Peyer's patch (tissue), 4 donors: Measurements from ENCODE around the gene NLRP13. TPM values are rescaled to one million over a fixed set of nuclear protein-coding genes. Genes with fewer than 3 reads are reported as not detected.

Experiments
- DNase-seq, 3 donors: peaks; one replicate each; pipeline ENCODE4 v3.0.0-alpha.2; 2017 to 2019
- H3K27ac ChIP-seq, 4 donors: fragments of 200-600 bp; sonication (generic); one replicate each; pipeline ENCODE4 v1.5.1; 2016 to 2019
- H3K27me3 ChIP-seq, 2 donors: fragments of 200-600 bp; sonication (generic); one replicate each; pipeline ENCODE4 v1.5.1; 2019
- H3K36me3 ChIP-seq, 3 donors: fragments of 200-600 bp; sonication (generic); one replicate each; pipeline ENCODE4 v1.5.1; 2016 to 2019
- H3K4me1 ChIP-seq, 4 donors: fragments of 200-600 bp; sonication (generic); one replicate each; pipeline ENCODE4 v1.5.1; 2016 to 2019
- H3K4me3 ChIP-seq, 4 donors: fragments of 200-600 bp; sonication (generic); 1 replicate in 3 of 4; 2 replicates in 1 of 4; pipeline ENCODE4 v1.5.1; 2016 to 2019; ENCODE audit warnings: mild to moderate bottlenecking in 1 of 4
- H3K9me3 ChIP-seq, 4 donors: fragments of 200-600 bp; sonication (generic); one replicate each; pipeline ENCODE4 v1.5.1; 2016 to 2019; ENCODE audit warnings: mild to moderate bottlenecking in 1 of 4
- CTCF ChIP-seq, 6 experiments: fragments of 450-650 bp in 4 of 6; fragments of 200-600 bp in 2 of 6; sonication (generic) in 1 of 6; IDR thresholded peaks; one replicate each; pipeline ENCODE4 v1.5.1; 2017 to 2019; ENCODE audit warnings: antibody characterized with exemption in 6 of 6, mild to moderate bottlenecking in 3 of 6, moderate library complexity in 1 of 6
- POLR2A ChIP-seq, 2 donors: fragments of 450-650 bp; IDR thresholded peaks; one replicate each; pipeline ENCODE4 v1.5.1; 2017; ENCODE audit warnings: antibody characterized with exemption in 2 of 2, mild to moderate bottlenecking in 2 of 2, moderate library complexity in 2 of 2
- total RNA-seq, 4 donors: library from RNA; depleted of rRNA; stranded (reverse); fragments of >200 nt; gene quantifications; one replicate each; pipeline ENCODE4 v1.1.0, GENCODE V29; 2016

Gene NLRP13
- total RNA-seq, 4 donors from 2014 or later: not detected

GRCh38 chr19:55912916-55913315 lies 19.2 kb downstream of the NLRP13 start:
- H3K27me3 ChIP-seq: no peaks in the 10 kb centered on the region
- DNase-seq: no peak

DNA sequence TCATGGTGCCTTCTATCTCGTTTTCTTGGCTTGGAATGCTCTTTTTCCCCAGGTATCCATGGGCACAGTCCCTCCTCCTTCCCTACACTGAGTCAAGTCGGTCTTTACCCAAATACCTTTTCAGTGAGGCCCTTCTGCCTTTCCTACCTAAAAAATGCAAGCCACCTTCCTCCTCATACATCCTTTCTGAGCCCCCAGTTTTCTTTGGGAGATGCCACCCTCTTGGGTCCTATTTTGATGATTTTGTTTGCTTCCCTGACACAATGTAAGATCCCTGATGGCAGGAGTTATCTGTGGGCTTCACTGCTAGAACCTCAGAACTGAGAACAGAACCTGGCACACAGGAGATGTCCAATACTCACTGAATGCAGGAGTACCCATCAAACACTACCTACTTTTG lies 22.3 kb downstream of the NLRP13 start:
- H3K4me3 ChIP-seq: no peak overlapping the region
- TF ChIP-seq POLR2A (IDR thresholded peaks at IDR 0.05) (no peak), CTCF (IDR thresholded peaks at IDR 0.05) (no peak)
- DNase-seq: no peak
- no peaks in the 10 kb centered on the region for H3K4me1 ChIP-seq
- H3K27ac ChIP-seq: no peak overlapping the region
- no peaks in the 10 kb centered on the region for H3K27me3 ChIP-seq
- no peaks in the 10 kb centered on the region for H3K9me3 ChIP-seq
- no peaks in the 10 kb centered on the region for H3K36me3 ChIP-seq

More at GRCh38 chr19:55912916-55913315, 19.2 kb downstream of the NLRP13 start:
- Histone ChIP-seq H3K27ac (no peak overlapping the region), H3K9me3 (peaks cover 0 to 3% (median 0%) of the 10 kb centered on the region in 4 donors), H3K36me3 (no peaks in the 10 kb centered on the region), H3K4me3 (no peak overlapping the region), H3K4me1 (no peaks in the 10 kb centered on the region)
- no peak for TF ChIP-seq POLR2A (IDR thresholded peaks at IDR 0.05)
- TF ChIP-seq CTCF (IDR thresholded peaks at IDR 0.05): no peak

GRCh38 chr19:55907746-55908145 lies 24.4 kb downstream of the NLRP13 start:
- DNase-seq: no peak
- H3K27ac ChIP-seq: no peak overlapping the region
- no peaks in the 10 kb centered on the region for H3K27me3 ChIP-seq

DNA sequence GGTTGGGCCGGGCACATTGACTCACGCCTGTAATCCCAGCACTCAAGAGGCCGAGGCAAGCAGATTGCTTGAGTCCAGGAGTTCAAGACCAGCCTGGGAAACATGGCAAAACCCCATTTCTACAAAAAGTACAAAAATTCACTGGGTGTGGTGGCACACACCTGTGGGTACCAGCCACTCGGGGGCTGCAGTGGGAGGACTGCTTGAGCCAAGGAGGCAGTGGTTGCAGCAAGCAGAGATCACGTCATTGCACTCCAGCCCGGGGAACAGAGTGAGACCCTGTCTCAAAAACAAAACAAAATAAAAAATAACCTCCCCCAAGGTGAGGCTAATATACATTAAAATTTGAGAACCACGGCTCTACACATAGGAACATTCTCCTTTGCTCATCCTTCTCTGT lies 24.9 kb downstream of the NLRP13 start:
- H3K27me3 ChIP-seq: no peaks in the 10 kb centered on the region
- no peak for DNase-seq
- H3K9me3 ChIP-seq: no peaks in the 10 kb centered on the region
- H3K27ac ChIP-seq: no peak overlapping the region
- no peak for TF ChIP-seq CTCF (IDR thresholded peaks at IDR 0.05)
- no peak for TF ChIP-seq POLR2A (IDR thresholded peaks at IDR 0.05)
- no peaks in the 10 kb centered on the region for H3K36me3 ChIP-seq
- H3K4me3 ChIP-seq: no peak overlapping the region
- no peaks in the 10 kb centered on the region for H3K4me1 ChIP-seq

More at GRCh38 chr19:55907746-55908145, 24.4 kb downstream of the NLRP13 start:
- H3K36me3 ChIP-seq: no peaks in the 10 kb centered on the region
- no peak overlapping the region for H3K4me3 ChIP-seq
- H3K9me3 ChIP-seq: no peaks in the 10 kb centered on the region
- no peak for TF ChIP-seq CTCF (IDR thresholded peaks at IDR 0.05)
- TF ChIP-seq POLR2A (IDR thresholded peaks at IDR 0.05): no peak
- no peaks in the 10 kb centered on the region for H3K4me1 ChIP-seq

DNA sequence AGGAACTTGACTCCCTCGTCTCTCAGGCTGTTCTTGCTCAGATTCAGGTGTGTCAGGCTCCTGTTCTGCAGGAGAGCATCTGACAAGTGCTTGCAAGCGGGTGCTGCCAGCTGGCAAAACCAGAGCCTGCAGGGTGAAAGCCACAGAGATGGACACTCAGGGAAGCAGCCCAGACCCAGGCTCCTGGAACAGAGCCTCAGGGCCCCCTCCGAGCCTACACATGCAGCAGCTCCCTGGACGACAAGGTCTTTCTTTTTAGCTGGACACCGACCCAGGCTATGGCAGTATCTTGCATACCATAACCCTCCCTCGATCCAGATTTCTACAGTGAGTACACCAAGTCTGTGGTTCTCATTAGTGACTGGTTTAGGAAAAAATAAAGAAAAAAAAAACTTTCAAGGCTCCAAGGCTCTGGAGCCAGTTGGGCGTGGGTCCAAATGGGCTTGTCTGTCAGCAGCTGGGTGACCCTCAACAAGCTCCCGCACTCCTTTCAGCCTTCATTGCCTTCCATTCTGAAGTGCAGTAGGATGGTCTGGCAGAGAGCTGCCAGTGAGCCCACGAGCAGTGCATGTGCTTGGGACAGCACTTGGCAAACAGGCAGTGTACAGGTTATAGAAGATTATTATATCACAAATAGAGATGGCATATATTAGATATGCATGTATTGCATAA lies 29.9 kb downstream of the NLRP13 start:
- H3K4me3 ChIP-seq: no peak overlapping the region
- no peaks in the 10 kb centered on the region for H3K27me3 ChIP-seq
- TF ChIP-seq POLR2A (IDR thresholded peaks at IDR 0.05) (no peak), CTCF (IDR thresholded peaks at IDR 0.05) (no peak)
- no peaks in the 10 kb centered on the region for H3K36me3 ChIP-seq
- DNase-seq: no peak
- H3K4me1 ChIP-seq: no peaks in the 10 kb centered on the region
- H3K27ac ChIP-seq: no peak overlapping the region
- no peaks in the 10 kb centered on the region for H3K9me3 ChIP-seq
